GM12878 (cell line): ENCODE results near the gene OSBPL3. TPM values are rescaled to one million over a fixed set of nuclear protein-coding genes. Genes with fewer than 3 reads are reported as not detected.

ENCODE experiments used
- ATAC-seq: fragments of 200-7000 bp; cut with Tn5 transposase; 3 replicates; pipeline ENCODE4 v1.9.1; 2020; ENCODE audit warnings: mild to moderate bottlenecking, moderate library complexity
- BruUV-seq: library from RNA; stranded (reverse); fragments of 400-500 nt; replicated peaks from 2 replicates; lab custom pipeline; 2021; lab: Mats Ljungman, UMichigan
- CTCF ChIA-PET: fragments of 300-600 bp; sonication (Branson Sonifier 250); formaldehyde crosslinking; extraction: SDS; loops from one replicate; lab custom pipeline; 2021; ENCODE audit warnings: inconsistent platforms; lab: Yijun Ruan, JAX
- POLR2A ChIA-PET: fragments of 350-600 bp; formaldehyde crosslinking; extraction: SDS; loops from one replicate; lab custom pipeline; 2021; ENCODE audit warnings: inconsistent platforms; lab: Charles Lee
- RAD21 ChIA-PET: fragments of 300-600 bp; sonication (Branson Sonifier 250); formaldehyde crosslinking; loops from one replicate; lab custom pipeline; 2023; ENCODE audit warnings: antibody characterized with exemption; ENCODE audit not compliant: unreplicated experiment; lab: Charles Lee
- SMC1A ChIA-PET: fragments of 300-600 bp; sonication (Branson Sonifier 250); formaldehyde crosslinking; loops from one replicate; lab custom pipeline; 2023; ENCODE audit not compliant: unreplicated experiment, uncharacterized antibody; lab: Charles Lee
- DNase-seq: peaks from one replicate; pipeline ENCODE4 v3.0.0-alpha.2; 2011; ENCODE audit warnings: low read depth, low spot score
- FAIRE-seq: peaks from 3 replicates; lab custom pipeline; 2011; peaks lifted over from hg19 to GRCh38; lab: Jason Lieb, UNC
- H2AFZ ChIP-seq: 2 replicates; pipeline ENCODE4 v1.6.0; 2011; ENCODE audit warnings: low read depth, low read length, control low read depth; ENCODE audit not compliant: control insufficient read depth
- H3K27ac ChIP-seq: 2 replicates; pipeline ENCODE4 v1.5.1; 2011; ENCODE audit warnings: control low read depth; ENCODE audit not compliant: control insufficient read depth, insufficient read depth
- H3K27me3 ChIP-seq, 2 experiments: replicated peaks in 1 of 2; 2 replicates each; pipeline versions ENCODE4 v1.6.0 to v1.6.1; 2011; ENCODE audit warnings: low read length in 1 of 2; ENCODE audit not compliant: control insufficient read depth in 2 of 2, insufficient read depth in 2 of 2
- H3K36me3 ChIP-seq, 2 experiments: 2 replicates each; pipeline ENCODE4 v1.5.1; 2011; ENCODE audit warnings: low read length in 1 of 2; ENCODE audit not compliant: control insufficient read depth in 2 of 2, insufficient read depth in 2 of 2
- H3K4me1 ChIP-seq: 2 replicates; pipeline ENCODE4 v1.6.1; 2011; ENCODE audit warnings: mild to moderate bottlenecking, low read length, moderate library complexity, mixed read lengths; ENCODE audit not compliant: control insufficient read depth, insufficient read depth
- H3K4me2 ChIP-seq: 2 replicates; pipeline ENCODE4 v1.6.0; 2011; ENCODE audit warnings: control low read depth; ENCODE audit not compliant: control insufficient read depth, insufficient read depth
- H3K4me3 ChIP-seq: fragments of 200-600 bp; sonication (generic); 2 replicates; pipeline ENCODE4 v1.5.1; 2016
- H3K79me2 ChIP-seq: 2 replicates; pipeline ENCODE4 v1.6.0; 2011; ENCODE audit warnings: low read length; ENCODE audit not compliant: control insufficient read depth, insufficient read depth
- H3K9ac ChIP-seq: 2 replicates; pipeline ENCODE4 v1.8.0; 2011; ENCODE audit warnings: low read length, control low read depth, mixed read lengths; ENCODE audit not compliant: control insufficient read depth, insufficient read depth
- H3K9me3 ChIP-seq: replicated peaks from 3 replicates; pipeline ENCODE4 v1.5.1; 2011; ENCODE audit warnings: mild to moderate bottlenecking, low read length; ENCODE audit not compliant: control insufficient read depth, insufficient read depth
- H4K20me1 ChIP-seq: 2 replicates; pipeline ENCODE4 v1.6.0; 2011; ENCODE audit not compliant: control insufficient read depth, insufficient read depth
- CREB1 ChIP-seq: IDR thresholded peaks from 2 replicates; pipeline ENCODE4 v1.6.1; 2012; ENCODE audit warnings: low read depth, mild to moderate bottlenecking, inconsistent platforms
- CREM ChIP-seq: IDR thresholded peaks from 2 replicates; pipeline ENCODE4 v1.6.1; 2014; ENCODE audit warnings: antibody characterized with exemption, low read depth
- EP300 ChIP-seq, 2 experiments: fragments of 150-350 bp in 1 of 2; IDR thresholded peaks; 2 replicates each; pipeline ENCODE4 v1.6.1; 2011 to 2012; ENCODE audit warnings: low read depth in 2 of 2, low read length in 2 of 2, borderline replicate concordance in 1 of 2, improper control_type of control experiment in 1 of 2, inconsistent platforms in 1 of 2; ENCODE audit not compliant: control insufficient read depth in 1 of 2
- GABPA ChIP-seq: IDR thresholded peaks from 2 replicates; pipeline ENCODE4 v1.6.1; 2014; ENCODE audit warnings: antibody characterized with exemption, low read depth, mild to moderate bottlenecking, inconsistent platforms
- HDGF ChIP-seq: fragments of 450-650 bp; IDR thresholded peaks from 2 replicates; pipeline ENCODE4 v1.6.1; 2016; ENCODE audit warnings: antibody characterized with exemption
- RB1 ChIP-seq: fragments of 450-650 bp; formaldehyde crosslinking; IDR thresholded peaks from 2 replicates; pipeline ENCODE4 v1.6.1; 2017; ENCODE audit warnings: mild to moderate bottlenecking, borderline replicate concordance
- RELB ChIP-seq: fragments of 450-650 bp; IDR thresholded peaks from 2 replicates; pipeline ENCODE4 v1.6.1; 2017; ENCODE audit warnings: low read depth, mild to moderate bottlenecking, moderate library complexity
- RFX5 ChIP-seq: IDR thresholded peaks from 2 replicates; pipeline ENCODE4 v1.6.1; 2011; ENCODE audit warnings: low read depth, low read length, improper control_type of control experiment
- RUNX3 ChIP-seq: IDR thresholded peaks from 2 replicates; pipeline ENCODE4 v1.6.1; 2012; ENCODE audit warnings: low read length, inconsistent platforms
- SMAD1 ChIP-seq: fragments of 450-650 bp; IDR thresholded peaks from 2 replicates; pipeline ENCODE4 v1.6.1; 2018; ENCODE audit warnings: mild to moderate bottlenecking, low read depth; ENCODE audit not compliant: partially characterized antibody
- TCF12 ChIP-seq: IDR thresholded peaks from 2 replicates; pipeline ENCODE4 v1.6.1; 2011; ENCODE audit warnings: low read depth, mild to moderate bottlenecking, low read length
- ZBED1 ChIP-seq: IDR thresholded peaks from 2 replicates; pipeline ENCODE4 v1.6.1; 2016; ENCODE audit warnings: borderline replicate concordance
- ZNF24 ChIP-seq: fragments of 450-650 bp; IDR thresholded peaks from 2 replicates; pipeline ENCODE4 v1.6.1; 2017; ENCODE audit warnings: antibody characterized with exemption, mild to moderate bottlenecking
- WGBS: methylation state at CpG from one replicate; pipeline ENCODE4 v1.1.6; 2016; ENCODE audit warnings: low lambda C conversion rate; ENCODE audit not compliant: insufficient replicate concordance, insufficient coverage; ENCODE audit errors: missing lambda C conversion rate; 5-methylcytosine and 5-hydroxymethylcytosine counted together
- in situ Hi-C: fragments of 300-500 bp; cut with MboI; formaldehyde crosslinking; loops from 9 replicates; pipeline ENCODE4 v1.14.3; 2018; ENCODE audit warnings: mixed read lengths
- intact Hi-C: fragments of 100-400 bp; cut with micrococcal nuclease; formaldehyde crosslinking; loops from one replicate; pipeline ENCODE4 v1.14.2; 2022; ENCODE audit not compliant: unreplicated experiment
- polyA plus RNA-seq, 11 experiments: library from polyadenylated mRNA; depleted of rRNA in 4 of 11; unstranded in 6 of 11; stranded (reverse) in 5 of 11; fragments of >200 nt; fragmentation: Nextera tagmentation in 4 of 11; fragmentation: Illumina TruSeq in 1 of 11; extraction: Ambion mirVana in 4 of 11; extraction: Trizol in 1 of 11; gene quantifications; 1 replicate in 1 of 11; 2 replicates in 10 of 11; pipeline versions ENCODE4 v1.2.1 to v1.2.3, GENCODE V29; 2011 to 2016; ENCODE audit warnings: inconsistent platforms in 2 of 11, missing spikeins in 2 of 11, low read depth in 1 of 11
- total RNA-seq, 4 experiments: library from RNA; depleted of rRNA in 3 of 4; stranded (reverse); fragments of >200 nt in 3 of 4; fragmentation: Illumina TruSeq in 1 of 4; extraction: Trizol in 1 of 4; gene quantifications; 2 replicates each; pipeline versions ENCODE4 v1.2.1 to v1.2.3, GENCODE V29; 2013 to 2021
- TF ChIP-seq, protein P1 (sequence below): fragments of 150-350 bp; IDR thresholded peaks from 2 replicates; pipeline ENCODE4 v1.6.1; 2016; ENCODE audit warnings: low read depth, low read length
- TF ChIP-seq, protein P2 (sequence below): IDR thresholded peaks from 2 replicates; pipeline ENCODE4 v1.6.1; 2012; ENCODE audit warnings: low read length, inconsistent platforms

OSBPL3 gene
- total and polyA plus RNA-seq, 10 of the 15 experiments (the other 5 are each of a cell fraction or from before 2014, with no cell fraction given): 6.1 to 46.6 (median 27.0) TPM

GRCh38 chr7:24912874-24913514 is 67.0 kb downstream of the OSBPL3 start:
- ChIA-PET SMC1A (interaction anchor here (1.1 to 7.8 kb wide), 10 partner anchors 8 to 79 kb away, joined by 3 to 93 read pairs (median 8); partner anchors contain the start of gene OSBPL3), CTCF (interaction anchor here (1.0 to 6.7 kb wide), 7 partner anchors 12 to 101 kb away, joined by 3 to 60 read pairs (median 7); partner anchors contain the start of gene OSBPL3), RAD21 (interaction anchor here (0.7 to 10.4 kb wide), 5 partner anchors 11 to 92 kb away, joined by 3 to 93 read pairs (median 9); partner anchors contain the start of gene OSBPL3), POLR2A (interaction anchor here (0.6 to 2.4 kb wide), 8 partner anchors 13 to 69 kb away, joined by 3 to 5 read pairs (median 4); no protein-coding TSS in a partner anchor)
- in situ Hi-C loops (loop anchor here (5.0 to 25.0 kb wide), 2 partner anchors 49 to 1049 kb away; no protein-coding TSS in a partner anchor), intact Hi-C loops (no loop called here)
- no peak for FAIRE-seq
- Histone ChIP-seq H3K4me2 (peak overlapping the region; percentile 67), H3K9ac (no peak overlapping the region), H3K36me3 (no peaks in the 10 kb centered on the region), H3K27me3 (no peaks in the 10 kb centered on the region), H4K20me1 (no peaks in the 10 kb centered on the region), H3K9me3 (no peaks in the 10 kb centered on the region), H3K4me3 (0 out of 2 replicates have a peak overlapping the region, but pooled peaks have one; percentile 14), H2AFZ (no peak overlapping the region), H3K79me2 (peaks cover 90% of the 10 kb centered on the region), H3K4me1 (peaks cover 81% of the 10 kb centered on the region), H3K27ac (peak overlapping the region; percentile 70)
- no TSS peak for BruUV-seq
- no peak for DNase-seq
- 97% methylated on average over 8 of the region's 8 CpGs for WGBS
- ATAC-seq: no peak
- TF ChIP-seq ZNF24: no peak
- no peak for TF ChIP-seq RB1
- TF ChIP-seq, protein P1, sequence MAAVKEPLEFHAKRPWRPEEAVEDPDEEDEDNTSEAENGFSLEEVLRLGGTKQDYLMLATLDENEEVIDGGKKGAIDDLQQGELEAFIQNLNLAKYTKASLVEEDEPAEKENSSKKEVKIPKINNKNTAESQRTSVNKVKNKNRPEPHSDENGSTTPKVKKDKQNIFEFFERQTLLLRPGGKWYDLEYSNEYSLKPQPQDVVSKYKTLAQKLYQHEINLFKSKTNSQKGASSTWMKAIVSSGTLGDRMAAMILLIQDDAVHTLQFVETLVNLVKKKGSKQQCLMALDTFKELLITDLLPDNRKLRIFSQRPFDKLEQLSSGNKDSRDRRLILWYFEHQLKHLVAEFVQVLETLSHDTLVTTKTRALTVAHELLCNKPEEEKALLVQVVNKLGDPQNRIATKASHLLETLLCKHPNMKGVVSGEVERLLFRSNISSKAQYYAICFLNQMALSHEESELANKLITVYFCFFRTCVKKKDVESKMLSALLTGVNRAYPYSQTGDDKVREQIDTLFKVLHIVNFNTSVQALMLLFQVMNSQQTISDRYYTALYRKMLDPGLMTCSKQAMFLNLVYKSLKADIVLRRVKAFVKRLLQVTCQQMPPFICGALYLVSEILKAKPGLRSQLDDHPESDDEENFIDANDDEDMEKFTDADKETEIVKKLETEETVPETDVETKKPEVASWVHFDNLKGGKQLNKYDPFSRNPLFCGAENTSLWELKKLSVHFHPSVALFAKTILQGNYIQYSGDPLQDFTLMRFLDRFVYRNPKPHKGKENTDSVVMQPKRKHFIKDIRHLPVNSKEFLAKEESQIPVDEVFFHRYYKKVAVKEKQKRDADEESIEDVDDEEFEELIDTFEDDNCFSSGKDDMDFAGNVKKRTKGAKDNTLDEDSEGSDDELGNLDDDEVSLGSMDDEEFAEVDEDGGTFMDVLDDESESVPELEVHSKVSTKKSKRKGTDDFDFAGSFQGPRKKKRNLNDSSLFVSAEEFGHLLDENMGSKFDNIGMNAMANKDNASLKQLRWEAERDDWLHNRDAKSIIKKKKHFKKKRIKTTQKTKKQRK: no peak
- TF ChIP-seq GABPA: no peak
- TF ChIP-seq SMAD1: no peak
- TF ChIP-seq CREM: 0 out of 2 replicates have a peak, but pooled peaks have one; percentile 10
- TF ChIP-seq RELB: no peak
- TF ChIP-seq, protein P2, sequence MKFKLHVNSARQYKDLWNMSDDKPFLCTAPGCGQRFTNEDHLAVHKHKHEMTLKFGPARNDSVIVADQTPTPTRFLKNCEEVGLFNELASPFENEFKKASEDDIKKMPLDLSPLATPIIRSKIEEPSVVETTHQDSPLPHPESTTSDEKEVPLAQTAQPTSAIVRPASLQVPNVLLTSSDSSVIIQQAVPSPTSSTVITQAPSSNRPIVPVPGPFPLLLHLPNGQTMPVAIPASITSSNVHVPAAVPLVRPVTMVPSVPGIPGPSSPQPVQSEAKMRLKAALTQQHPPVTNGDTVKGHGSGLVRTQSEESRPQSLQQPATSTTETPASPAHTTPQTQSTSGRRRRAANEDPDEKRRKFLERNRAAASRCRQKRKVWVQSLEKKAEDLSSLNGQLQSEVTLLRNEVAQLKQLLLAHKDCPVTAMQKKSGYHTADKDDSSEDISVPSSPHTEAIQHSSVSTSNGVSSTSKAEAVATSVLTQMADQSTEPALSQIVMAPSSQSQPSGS: no peak
- TF ChIP-seq EP300 (IDR thresholded peaks at IDR 0.05; ENCODE audit: borderline replicate concordance in 1 of 2, control insufficient read depth in 1 of 2, low read depth in 2 of 2, low read length in 2 of 2): no peak
- no peak for TF ChIP-seq ZBED1
- TF ChIP-seq CREB1: peak; percentile 47; the same call in 1 of the 2 replicates
- no peak for TF ChIP-seq HDGF
- TF ChIP-seq RFX5: no peak
- 0 out of 2 replicates have a peak, but pooled peaks have one; percentile 7 for TF ChIP-seq RUNX3
- TF ChIP-seq TCF12: no peak
